Measurements from ENCODE around the gene SUCLG2. TPM values are rescaled to one million over a fixed set of nuclear protein-coding genes. Genes with fewer than 3 reads are reported as not detected.

The SUCLG2 gene
- total RNA-seq, 1 donor from 2014 or later: 63.6 TPM

DNA sequence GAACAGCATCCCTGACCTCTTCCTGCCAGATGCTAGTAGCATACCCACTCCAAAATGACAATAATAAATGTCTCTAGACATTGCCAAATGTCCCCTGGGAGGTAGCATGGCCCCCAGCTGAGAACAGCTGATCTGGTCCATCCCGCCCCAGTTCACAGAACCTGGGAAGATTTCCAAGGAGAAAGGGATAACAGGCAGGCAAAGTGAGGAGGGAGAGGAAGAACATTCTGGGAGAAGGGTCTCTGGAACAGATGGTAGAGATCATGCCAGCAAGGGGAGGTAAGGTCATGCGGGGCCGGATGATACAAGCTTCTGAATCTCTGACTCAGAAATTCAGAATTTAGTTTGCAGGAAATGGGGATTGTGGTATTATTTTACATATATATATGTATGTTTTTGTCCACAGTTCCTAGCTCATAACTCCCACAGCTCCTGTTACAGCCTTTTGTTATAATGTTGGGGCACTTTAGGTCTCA, 192.7 kb downstream of the SUCLG2 start:
- Mint-ChIP-seq H3K4me1 (no peaks in the 10 kb centered on the region), H3K27me3 (ENCODE audit: insufficient read depth, low read depth) (no peaks in the 10 kb centered on the region), H3K4me3 (no peak overlapping the region), H3K27ac (no peak overlapping the region), H3K36me3 (no peaks in the 10 kb centered on the region), H3K9me3 (no peaks in the 10 kb centered on the region)
- no peaks in the 10 kb centered on the region for H3K36me3 ChIP-seq
- no peaks in the 10 kb centered on the region for H3F3A ChIP-seq (ENCODE audit: low read depth)
- H3K27ac ChIP-seq: no peak overlapping the region
- no peaks in the 10 kb centered on the region for H4K20me1 ChIP-seq (ENCODE audit: low read depth)
- H3K4me2 ChIP-seq: no peak overlapping the region
- no peak for TF ChIP-seq EZH2phosphoT487 (IDR thresholded peaks at IDR 0.05)
- TF ChIP-seq, protein P1, sequence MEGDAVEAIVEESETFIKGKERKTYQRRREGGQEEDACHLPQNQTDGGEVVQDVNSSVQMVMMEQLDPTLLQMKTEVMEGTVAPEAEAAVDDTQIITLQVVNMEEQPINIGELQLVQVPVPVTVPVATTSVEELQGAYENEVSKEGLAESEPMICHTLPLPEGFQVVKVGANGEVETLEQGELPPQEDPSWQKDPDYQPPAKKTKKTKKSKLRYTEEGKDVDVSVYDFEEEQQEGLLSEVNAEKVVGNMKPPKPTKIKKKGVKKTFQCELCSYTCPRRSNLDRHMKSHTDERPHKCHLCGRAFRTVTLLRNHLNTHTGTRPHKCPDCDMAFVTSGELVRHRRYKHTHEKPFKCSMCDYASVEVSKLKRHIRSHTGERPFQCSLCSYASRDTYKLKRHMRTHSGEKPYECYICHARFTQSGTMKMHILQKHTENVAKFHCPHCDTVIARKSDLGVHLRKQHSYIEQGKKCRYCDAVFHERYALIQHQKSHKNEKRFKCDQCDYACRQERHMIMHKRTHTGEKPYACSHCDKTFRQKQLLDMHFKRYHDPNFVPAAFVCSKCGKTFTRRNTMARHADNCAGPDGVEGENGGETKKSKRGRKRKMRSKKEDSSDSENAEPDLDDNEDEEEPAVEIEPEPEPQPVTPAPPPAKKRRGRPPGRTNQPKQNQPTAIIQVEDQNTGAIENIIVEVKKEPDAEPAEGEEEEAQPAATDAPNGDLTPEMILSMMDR (IDR thresholded peaks at IDR 0.05): no peak
- TF ChIP-seq EZH2 (IDR thresholded peaks at IDR 0.05): no peak
- no peak overlapping the region for H2AFZ ChIP-seq (replicated peaks)
- no peaks in the 10 kb centered on the region for H3K9me3 ChIP-seq (ENCODE audit: low read depth)
- no peaks in the 10 kb centered on the region for H3K79me2 ChIP-seq (ENCODE audit: low read depth)
- H3K4me3 ChIP-seq: no peak overlapping the region
- H3K27me3 ChIP-seq: no peaks in the 10 kb centered on the region
- H3K4me1 ChIP-seq: peaks cover 6% of the 10 kb centered on the region
- no peak overlapping the region for H3K9ac ChIP-seq
- DNase-seq (ENCODE audit: low spot score): no peak

DNA sequence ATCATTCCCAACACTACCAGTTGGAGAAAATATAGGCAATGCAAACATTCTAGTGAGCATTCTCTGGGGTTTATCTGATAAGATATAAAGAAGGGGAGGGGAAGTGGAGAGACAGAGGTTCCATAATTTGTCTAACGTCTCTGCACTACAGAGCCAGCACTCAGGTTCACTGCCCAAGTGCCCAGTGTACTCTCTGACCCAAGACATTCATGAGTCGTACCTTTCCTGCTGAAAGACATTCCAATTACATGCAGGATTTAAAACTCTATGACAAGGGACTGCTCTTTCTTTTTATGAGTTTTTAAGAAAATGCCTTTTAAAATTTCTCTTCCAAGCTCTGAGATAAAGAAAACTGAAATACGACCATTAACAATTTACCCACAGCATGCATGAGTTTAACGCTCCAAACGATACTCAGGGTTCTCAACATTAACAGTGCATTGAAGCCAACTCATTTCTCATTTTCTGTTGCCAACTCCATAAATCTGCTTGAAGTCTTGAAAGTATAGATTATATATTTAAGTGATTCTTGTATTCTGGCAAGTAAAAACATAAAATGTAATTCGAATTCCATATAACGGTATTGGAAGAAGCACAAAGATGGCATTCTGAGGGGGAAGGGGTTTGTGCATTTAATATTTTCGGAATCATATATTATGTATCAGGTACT, 193.4 kb downstream of the SUCLG2 start:
- Histone ChIP-seq H3K36me3 (no peaks in the 10 kb centered on the region), H3K9ac (no peak overlapping the region), H3K9me3 (ENCODE audit: low read depth) (no peaks in the 10 kb centered on the region), H3K27me3 (no peaks in the 10 kb centered on the region), H3K27ac (no peak overlapping the region), H3K4me3 (no peak overlapping the region), H3K4me2 (no peak overlapping the region), H2AFZ (replicated peaks) (no peak overlapping the region), H3K4me1 (peaks cover 6% of the 10 kb centered on the region), H3K79me2 (ENCODE audit: low read depth) (no peaks in the 10 kb centered on the region), H4K20me1 (ENCODE audit: low read depth) (no peaks in the 10 kb centered on the region), H3F3A (ENCODE audit: low read depth) (no peaks in the 10 kb centered on the region)
- no peak for TF ChIP-seq EZH2 (IDR thresholded peaks at IDR 0.05)
- TF ChIP-seq, protein P1 (IDR thresholded peaks at IDR 0.05): no peak
- no peak for TF ChIP-seq EZH2phosphoT487 (IDR thresholded peaks at IDR 0.05)
- no peaks in the 10 kb centered on the region for H3K9me3 Mint-ChIP-seq
- DNase-seq (ENCODE audit: low spot score): no peak
- no peak overlapping the region for H3K27ac Mint-ChIP-seq
- no peak overlapping the region for H3K4me3 Mint-ChIP-seq
- H3K36me3 Mint-ChIP-seq: no peaks in the 10 kb centered on the region
- H3K4me1 Mint-ChIP-seq: no peaks in the 10 kb centered on the region
- H3K27me3 Mint-ChIP-seq (ENCODE audit: insufficient read depth, low read depth): no peaks in the 10 kb centered on the region

DNA sequence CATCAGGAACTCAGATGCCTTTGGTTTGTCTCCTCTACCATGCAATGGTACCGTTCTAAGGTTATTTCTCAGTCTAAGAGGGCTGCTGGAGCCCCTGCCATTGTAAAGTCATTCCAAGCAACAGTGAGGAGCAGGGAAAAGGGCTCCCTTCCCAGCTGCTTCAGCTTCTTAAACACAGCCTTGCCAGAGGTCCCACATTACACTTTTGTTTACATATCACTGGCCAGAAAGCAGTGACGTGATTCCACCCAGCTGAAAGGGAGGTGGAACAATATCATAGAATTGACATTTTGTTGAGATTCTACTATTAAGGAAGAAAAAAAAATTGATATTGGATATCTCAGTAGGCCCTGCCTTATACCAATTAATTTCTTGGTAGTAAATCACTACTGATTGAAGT, 194.6 kb downstream of the SUCLG2 start:
- H3K9me3 Mint-ChIP-seq: no peaks in the 10 kb centered on the region
- Histone ChIP-seq H3K27me3 (no peaks in the 10 kb centered on the region), H3K27ac (no peak overlapping the region), H2AFZ (replicated peaks) (no peak overlapping the region), H3K4me2 (no peak overlapping the region), H3K9ac (no peak overlapping the region), H3K9me3 (ENCODE audit: low read depth) (no peaks in the 10 kb centered on the region), H4K20me1 (ENCODE audit: low read depth) (no peaks in the 10 kb centered on the region), H3K4me3 (no peak overlapping the region), H3K4me1 (no peaks in the 10 kb centered on the region), H3K36me3 (no peaks in the 10 kb centered on the region), H3F3A (ENCODE audit: low read depth) (no peaks in the 10 kb centered on the region), H3K79me2 (ENCODE audit: low read depth) (no peaks in the 10 kb centered on the region)
- H3K27ac Mint-ChIP-seq: no peak overlapping the region
- no peak overlapping the region for H3K4me3 Mint-ChIP-seq
- H3K4me1 Mint-ChIP-seq: no peaks in the 10 kb centered on the region
- DNase-seq (ENCODE audit: low spot score): no peak
- no peaks in the 10 kb centered on the region for H3K36me3 Mint-ChIP-seq
- H3K27me3 Mint-ChIP-seq (ENCODE audit: insufficient read depth, low read depth): no peaks in the 10 kb centered on the region
- TF ChIP-seq EZH2 (IDR thresholded peaks at IDR 0.05): no peak
- TF ChIP-seq, protein P1 (IDR thresholded peaks at IDR 0.05): no peak
- TF ChIP-seq EZH2phosphoT487 (IDR thresholded peaks at IDR 0.05): no peak
